Fibroblast of lung (primary cell): ENCODE results near the gene LRCOL1. TPM values are rescaled to one million over a fixed set of nuclear protein-coding genes. Genes with fewer than 3 reads are reported as not detected.
A peak's percentile ranks its signal among the peaks of the same experiment; 100 is the strongest.

Experiments
- DNase-seq, 2 donors: peaks; one replicate each; pipeline versions ENCODE4 v3.0.0 to v3.0.0-alpha.2; 2010; ENCODE audit warnings: low read depth in 2 of 2
- H2AFZ ChIP-seq: 2 replicates; pipeline ENCODE4 v1.5.1; 2012; ENCODE audit warnings: low read length, control low read depth, inconsistent platforms
- H3K27ac ChIP-seq: 2 replicates; pipeline ENCODE4 v1.5.1; 2011; ENCODE audit warnings: low read length, control low read depth; ENCODE audit not compliant: insufficient read depth
- H3K27me3 ChIP-seq: 2 replicates; pipeline ENCODE4 v1.5.1; 2011; ENCODE audit warnings: mild to moderate bottlenecking, low read length; ENCODE audit not compliant: control insufficient read depth, insufficient read depth
- H3K36me3 ChIP-seq: 2 replicates; pipeline ENCODE4 v1.5.1; 2011; ENCODE audit warnings: low read length; ENCODE audit not compliant: control insufficient read depth, insufficient read depth
- H3K4me1 ChIP-seq: 2 replicates; pipeline ENCODE4 v1.5.1; 2011; ENCODE audit warnings: low read length; ENCODE audit not compliant: control insufficient read depth, insufficient read depth; ENCODE audit errors: extremely low read depth
- H3K4me2 ChIP-seq: 2 replicates; pipeline ENCODE4 v1.5.1; 2011; ENCODE audit warnings: low read length, control low read depth; ENCODE audit not compliant: insufficient read depth; ENCODE audit errors: extremely low read depth
- H3K4me3 ChIP-seq, 4 experiments: fragments of 200-600 bp in 1 of 4; sonication (generic) in 1 of 4; replicated peaks in 1 of 4; 2 replicates each; pipeline ENCODE4 v1.5.1; 2011 to 2016; ENCODE audit warnings: low read length in 4 of 4, low read depth in 3 of 4, mild to moderate bottlenecking in 3 of 4, control low read depth in 2 of 4, inconsistent platforms in 1 of 4, mixed read lengths in 1 of 4; ENCODE audit not compliant: insufficient read depth in 1 of 4; ENCODE audit errors: control extremely low read depth in 1 of 4
- H3K79me2 ChIP-seq: 2 replicates; pipeline ENCODE4 v1.5.1; 2012; ENCODE audit warnings: mild to moderate bottlenecking, low read length, inconsistent platforms; ENCODE audit not compliant: control insufficient read depth, insufficient read depth
- H3K9ac ChIP-seq: 2 replicates; pipeline ENCODE4 v1.5.1; 2011; ENCODE audit warnings: mild to moderate bottlenecking, low read length, control low read depth; ENCODE audit not compliant: insufficient read depth
- H3K9me3 ChIP-seq: 2 replicates; pipeline ENCODE4 v1.5.1; 2012; ENCODE audit warnings: low read depth, low read length; ENCODE audit not compliant: control insufficient read depth, insufficient read depth
- H4K20me1 ChIP-seq: 2 replicates; pipeline ENCODE4 v1.5.1; 2011; ENCODE audit warnings: low read length; ENCODE audit not compliant: control insufficient read depth, insufficient read depth; ENCODE audit errors: extremely low read depth
- EZH2 ChIP-seq: IDR thresholded peaks from 2 replicates; pipeline ENCODE4 v1.5.1; 2012; ENCODE audit warnings: low read length, control low read depth, mild to moderate bottlenecking; ENCODE audit errors: missing control alignments
- polyA plus RNA-seq, 2 donors: library from polyadenylated mRNA; depleted of rRNA in 1 of 2; stranded (reverse) in 1 of 2; unstranded in 1 of 2; fragments of >200 nt; gene quantifications; 2 replicates each; pipeline ENCODE4 v1.2.1, GENCODE V29; 2011 to 2012; ENCODE audit warnings: missing spikeins in 1 of 2
- total RNA-seq: library from RNA; depleted of rRNA; stranded (reverse); fragments of >200 nt; gene quantifications from 2 replicates; pipeline ENCODE4 v1.2.1, GENCODE V29; 2014
- TF ChIP-seq, protein P1 (sequence below), 2 donors: IDR thresholded peaks in 1 of 2; conservative IDR thresholded peaks in 1 of 2; 1 replicate in 1 of 2; 2 replicates in 1 of 2; pipeline ENCODE4 v1.5.1; 2011 to 2012; ENCODE audit warnings: low read length in 2 of 2, control low read depth in 1 of 2, inconsistent platforms in 1 of 2, low read depth in 1 of 2, mild to moderate bottlenecking in 1 of 2

Gene LRCOL1
- total and polyA plus RNA-seq, 2 donors (not counting 1 experiment from before 2014, with no cell fraction given): 0.17 TPM; not detected in 1

DNA sequence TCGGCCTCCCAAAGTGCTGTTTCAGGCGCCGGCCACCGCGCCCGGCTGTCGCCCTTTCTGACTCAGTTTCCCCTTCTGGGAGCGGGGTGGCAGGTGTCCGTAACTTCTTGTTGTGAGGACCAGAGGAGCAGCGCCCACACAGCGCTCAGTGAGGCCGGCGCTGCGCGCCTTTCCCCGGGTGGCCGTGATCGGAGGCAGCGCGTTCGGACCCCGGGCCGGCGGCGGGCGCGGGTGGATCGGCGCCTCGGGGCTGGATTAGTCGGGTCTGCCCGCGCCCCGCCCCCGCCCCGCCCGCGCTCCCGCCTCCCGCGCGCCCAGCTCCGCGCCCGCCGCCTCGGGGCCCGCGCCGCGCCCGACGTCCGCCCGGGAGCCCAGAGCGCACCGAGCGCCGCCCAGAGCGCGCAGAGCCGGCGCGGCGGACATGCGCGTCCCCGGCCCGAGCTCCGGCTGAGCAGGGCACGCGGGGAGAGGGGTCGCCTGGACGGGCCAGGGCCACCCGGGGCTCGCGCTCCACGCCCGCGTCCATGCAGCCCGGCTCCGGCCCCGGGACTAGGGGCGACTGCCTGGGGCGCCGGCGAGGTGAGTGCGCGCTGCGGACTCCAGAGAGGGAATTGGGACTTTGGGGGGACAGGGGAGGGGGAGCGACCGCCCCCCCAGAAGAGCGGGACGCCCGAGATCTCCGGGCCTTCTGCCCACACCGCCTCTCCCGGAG is 50.6 kb downstream of the LRCOL1 start:
- TF ChIP-seq, protein P1, sequence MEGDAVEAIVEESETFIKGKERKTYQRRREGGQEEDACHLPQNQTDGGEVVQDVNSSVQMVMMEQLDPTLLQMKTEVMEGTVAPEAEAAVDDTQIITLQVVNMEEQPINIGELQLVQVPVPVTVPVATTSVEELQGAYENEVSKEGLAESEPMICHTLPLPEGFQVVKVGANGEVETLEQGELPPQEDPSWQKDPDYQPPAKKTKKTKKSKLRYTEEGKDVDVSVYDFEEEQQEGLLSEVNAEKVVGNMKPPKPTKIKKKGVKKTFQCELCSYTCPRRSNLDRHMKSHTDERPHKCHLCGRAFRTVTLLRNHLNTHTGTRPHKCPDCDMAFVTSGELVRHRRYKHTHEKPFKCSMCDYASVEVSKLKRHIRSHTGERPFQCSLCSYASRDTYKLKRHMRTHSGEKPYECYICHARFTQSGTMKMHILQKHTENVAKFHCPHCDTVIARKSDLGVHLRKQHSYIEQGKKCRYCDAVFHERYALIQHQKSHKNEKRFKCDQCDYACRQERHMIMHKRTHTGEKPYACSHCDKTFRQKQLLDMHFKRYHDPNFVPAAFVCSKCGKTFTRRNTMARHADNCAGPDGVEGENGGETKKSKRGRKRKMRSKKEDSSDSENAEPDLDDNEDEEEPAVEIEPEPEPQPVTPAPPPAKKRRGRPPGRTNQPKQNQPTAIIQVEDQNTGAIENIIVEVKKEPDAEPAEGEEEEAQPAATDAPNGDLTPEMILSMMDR (conservative IDR thresholded peaks at IDR 0.05 in 1 of 2, IDR thresholded peaks at IDR 0.05 in 1 of 2; ENCODE audit: low read depth in 1 of 2, low read length in 2 of 2): no peak
- TF ChIP-seq EZH2: no peak
- Histone ChIP-seq H3K4me3 (peak overlapping the region; percentile 43 to 67 (median 50)), H3K27ac (no peak overlapping the region), H2AFZ (no peak overlapping the region), H3K9ac (peak overlapping the region; percentile 8), H4K20me1 (no peaks in the 10 kb centered on the region), H3K79me2 (no peaks in the 10 kb centered on the region), H3K36me3 (no peaks in the 10 kb centered on the region), H3K9me3 (no peaks in the 10 kb centered on the region), H3K27me3 (no peaks in the 10 kb centered on the region), H3K4me2 (peak overlapping the region; percentile 66), H3K4me1 (no peaks in the 10 kb centered on the region)
- DNase-seq: peak; percentile 37 to 41

DNA sequence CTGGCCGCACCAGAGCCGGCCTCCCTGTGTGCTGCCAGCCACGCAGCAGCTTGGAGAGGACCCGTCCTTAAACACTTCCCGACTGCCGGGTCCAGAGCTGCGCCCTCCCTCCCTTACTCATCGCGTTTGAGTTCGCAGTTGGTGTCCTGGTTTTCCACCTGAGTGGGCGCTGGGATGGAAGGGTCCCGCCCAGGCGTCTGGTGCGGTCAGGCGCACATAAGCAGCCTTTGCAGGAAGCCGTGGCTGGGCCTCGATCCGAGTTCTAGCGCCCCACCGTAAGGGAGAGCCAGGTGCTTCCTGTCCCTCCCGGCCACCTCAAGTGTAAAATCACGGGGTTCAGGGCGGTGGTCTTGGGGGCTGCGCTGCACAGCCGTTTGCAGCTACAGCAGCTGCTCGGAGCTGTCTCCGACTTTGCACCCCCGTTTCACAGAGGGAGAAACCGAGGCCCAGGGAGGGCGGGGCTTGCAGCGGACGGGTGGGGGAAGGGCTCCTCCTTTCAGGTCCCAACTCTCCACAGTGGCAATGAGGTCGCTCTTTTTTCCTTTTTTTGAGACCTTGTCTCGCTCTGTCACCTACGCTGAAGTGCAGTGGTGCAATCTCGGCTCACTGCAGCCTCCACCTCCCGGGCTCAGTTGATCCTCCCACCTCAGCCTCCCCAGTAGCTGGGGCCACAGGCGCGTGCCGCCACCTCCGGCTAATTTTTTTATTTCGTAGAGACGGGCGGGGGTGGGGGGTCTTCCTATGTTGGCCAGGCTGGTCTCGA is 51.3 kb downstream of the LRCOL1 start:
- TF ChIP-seq, protein P1 (conservative IDR thresholded peaks at IDR 0.05 in 1 of 2, IDR thresholded peaks at IDR 0.05 in 1 of 2; ENCODE audit: low read depth in 1 of 2, low read length in 2 of 2): no peak
- no peak for TF ChIP-seq EZH2
- peak overlapping the region; percentile 66 for H3K4me2 ChIP-seq
- H3K9ac ChIP-seq: no peak overlapping the region
- H3K4me1 ChIP-seq: no peaks in the 10 kb centered on the region
- peak overlapping the region; percentile 37 to 67 (median 48) for H3K4me3 ChIP-seq
- no peak for DNase-seq
- no peaks in the 10 kb centered on the region for H3K9me3 ChIP-seq
- no peaks in the 10 kb centered on the region for H3K79me2 ChIP-seq
- no peak overlapping the region for H2AFZ ChIP-seq
- no peaks in the 10 kb centered on the region for H4K20me1 ChIP-seq
- H3K36me3 ChIP-seq: no peaks in the 10 kb centered on the region
- no peak overlapping the region for H3K27ac ChIP-seq
- H3K27me3 ChIP-seq: no peaks in the 10 kb centered on the region

DNA sequence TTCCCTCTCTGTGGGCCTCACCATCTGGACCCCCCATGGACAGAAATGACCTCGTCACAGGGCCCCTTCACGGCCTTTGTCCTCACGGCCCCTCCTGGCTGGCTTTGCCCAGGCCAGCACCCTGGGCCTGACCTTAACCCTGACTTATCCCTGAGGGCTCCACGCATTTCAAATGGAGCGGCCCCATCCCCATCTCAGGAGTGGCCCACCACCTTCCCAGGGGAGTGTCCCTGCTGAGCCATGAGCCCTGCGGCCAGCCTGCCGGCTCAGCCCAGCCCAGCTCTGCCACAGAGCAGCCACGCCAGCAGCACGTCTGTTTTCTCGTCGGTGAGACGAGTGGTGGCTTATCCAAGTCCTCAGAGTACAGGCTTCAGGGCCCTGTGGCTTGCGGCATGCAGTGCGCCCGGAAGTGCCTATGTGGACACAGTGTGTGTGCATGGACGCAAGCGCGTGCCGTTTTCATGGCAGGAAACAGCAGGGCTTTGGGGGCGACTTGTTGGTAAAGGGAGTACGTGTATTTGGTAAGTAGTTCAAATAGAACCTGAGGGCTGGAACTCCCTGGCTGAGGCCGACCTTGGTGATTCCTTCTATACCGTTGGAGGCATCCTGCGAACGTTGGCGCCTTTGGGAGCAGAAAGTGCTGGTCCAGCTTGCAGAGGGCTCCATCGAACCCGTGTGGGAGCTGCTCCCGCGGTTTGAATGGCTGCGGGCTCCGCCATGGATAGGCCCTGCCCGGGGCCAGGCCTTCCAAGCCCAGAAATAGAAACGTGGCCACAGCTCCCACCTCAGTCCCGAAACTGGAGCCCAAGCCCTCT is 52.1 kb downstream of the LRCOL1 start:
- H3K4me1 ChIP-seq: no peaks in the 10 kb centered on the region
- H4K20me1 ChIP-seq: no peaks in the 10 kb centered on the region
- H3K36me3 ChIP-seq: no peaks in the 10 kb centered on the region
- no peaks in the 10 kb centered on the region for H3K27me3 ChIP-seq
- DNase-seq: no peak
- H3K9ac ChIP-seq: no peak overlapping the region
- no peak overlapping the region for H3K4me3 ChIP-seq
- no peaks in the 10 kb centered on the region for H3K9me3 ChIP-seq
- H3K79me2 ChIP-seq: no peaks in the 10 kb centered on the region
- TF ChIP-seq EZH2: no peak
- TF ChIP-seq, protein P1 (conservative IDR thresholded peaks at IDR 0.05 in 1 of 2, IDR thresholded peaks at IDR 0.05 in 1 of 2; ENCODE audit: low read depth in 1 of 2, low read length in 2 of 2): no peak
- H2AFZ ChIP-seq: no peak overlapping the region
- H3K4me2 ChIP-seq: no peak overlapping the region
- H3K27ac ChIP-seq: no peak overlapping the region
